HepG2 (cell line): ENCODE data around the gene APPBP2. TPM values are rescaled to one million over a fixed set of nuclear protein-coding genes. Genes with fewer than 3 reads are reported as not detected.

Experiments used
- CHCHD3 ChIP-seq: sonication (generic); formaldehyde crosslinking; IDR thresholded peaks from 2 replicates; pipeline ENCODE4 v1.8.0; 2022; ENCODE audit warnings: mild to moderate bottlenecking, missing genetic modification reagents, moderate library complexity
- HOXA3 ChIP-seq: sonication (generic); formaldehyde crosslinking; IDR thresholded peaks from 2 replicates; pipeline ENCODE4 v1.5.0; 2020; ENCODE audit warnings: missing genetic modification reagents
- KDM4B ChIP-seq: sonication (generic); formaldehyde crosslinking; IDR thresholded peaks from 2 replicates; pipeline ENCODE4 v1.4.0; 2020; ENCODE audit warnings: missing genetic modification reagents
- NCOA2 ChIP-seq: sonication (generic); formaldehyde crosslinking; IDR thresholded peaks from 2 replicates; pipeline ENCODE4 v1.8.0; 2022; ENCODE audit warnings: inconsistent platforms
- ZNF33B ChIP-seq: sonication (generic); formaldehyde crosslinking; IDR thresholded peaks from 2 replicates; pipeline ENCODE4 v1.5.1; 2020; ENCODE audit warnings: mild to moderate bottlenecking, missing genetic modification reagents
- polyA plus RNA-seq, 8 experiments: library from polyadenylated mRNA; depleted of rRNA in 3 of 8; stranded (reverse) in 7 of 8; unstranded in 1 of 8; fragments of >200 nt; fragmentation: Illumina TruSeq in 4 of 8; extraction: Trizol in 4 of 8; gene quantifications; 2 replicates each; pipeline versions ENCODE4 v1.2.1 to v1.2.3, GENCODE V29; 2011 to 2016; ENCODE audit warnings: low read depth in 4 of 8, missing spikeins in 1 of 8, mixed read lengths in 1 of 8; ENCODE audit not compliant: insufficient read depth in 1 of 8
- total RNA-seq, 5 experiments: library from RNA; depleted of rRNA; stranded (reverse); fragments of >200 nt; fragmentation: Illumina TruSeq; extraction: Trizol; gene quantifications; 2 replicates each; pipeline ENCODE4 v1.2.3, GENCODE V29; 2016; ENCODE audit warnings: low read depth in 1 of 5
- TF ChIP-seq, protein P1 (sequence below): sonication (generic); formaldehyde crosslinking; IDR thresholded peaks from 2 replicates; pipeline ENCODE4 v1.4.0; 2020; ENCODE audit warnings: missing genetic modification reagents
- TF ChIP-seq, protein P2 (sequence below): sonication (generic); formaldehyde crosslinking; IDR thresholded peaks from one replicate; pipeline ENCODE4 v1.5.1; 2020; ENCODE audit warnings: mild to moderate bottlenecking, missing genetic modification reagents; ENCODE audit errors: not compliant biosample characterization
- TF ChIP-seq, protein P3 (sequence below): sonication (generic); formaldehyde crosslinking; IDR thresholded peaks from 2 replicates; pipeline ENCODE4 v1.5.0; 2020; ENCODE audit warnings: mild to moderate bottlenecking, missing genetic modification reagents, moderate library complexity
- TF ChIP-seq, protein P4 (sequence below): sonication (generic); formaldehyde crosslinking; IDR thresholded peaks from 2 replicates; pipeline ENCODE4 v1.4.0; 2020; ENCODE audit warnings: low read depth, mild to moderate bottlenecking, missing genetic modification reagents
- TF ChIP-seq, protein P5 (sequence below), 2 experiments: fragments of 450-650 bp in 1 of 2; sonication (generic) in 1 of 2; formaldehyde crosslinking; IDR thresholded peaks; 2 replicates each; pipeline versions ENCODE4 v1.5.0 to v1.8.0; 2020 to 2022; ENCODE audit warnings: mild to moderate bottlenecking in 1 of 2, missing genetic modification reagents in 1 of 2

The APPBP2 gene
- total and polyA plus RNA-seq, 2 of the 13 experiments (the other 11 are each of a cell fraction or from before 2014, with no cell fraction given), result 17.5 to 45.8 TPM

DNA sequence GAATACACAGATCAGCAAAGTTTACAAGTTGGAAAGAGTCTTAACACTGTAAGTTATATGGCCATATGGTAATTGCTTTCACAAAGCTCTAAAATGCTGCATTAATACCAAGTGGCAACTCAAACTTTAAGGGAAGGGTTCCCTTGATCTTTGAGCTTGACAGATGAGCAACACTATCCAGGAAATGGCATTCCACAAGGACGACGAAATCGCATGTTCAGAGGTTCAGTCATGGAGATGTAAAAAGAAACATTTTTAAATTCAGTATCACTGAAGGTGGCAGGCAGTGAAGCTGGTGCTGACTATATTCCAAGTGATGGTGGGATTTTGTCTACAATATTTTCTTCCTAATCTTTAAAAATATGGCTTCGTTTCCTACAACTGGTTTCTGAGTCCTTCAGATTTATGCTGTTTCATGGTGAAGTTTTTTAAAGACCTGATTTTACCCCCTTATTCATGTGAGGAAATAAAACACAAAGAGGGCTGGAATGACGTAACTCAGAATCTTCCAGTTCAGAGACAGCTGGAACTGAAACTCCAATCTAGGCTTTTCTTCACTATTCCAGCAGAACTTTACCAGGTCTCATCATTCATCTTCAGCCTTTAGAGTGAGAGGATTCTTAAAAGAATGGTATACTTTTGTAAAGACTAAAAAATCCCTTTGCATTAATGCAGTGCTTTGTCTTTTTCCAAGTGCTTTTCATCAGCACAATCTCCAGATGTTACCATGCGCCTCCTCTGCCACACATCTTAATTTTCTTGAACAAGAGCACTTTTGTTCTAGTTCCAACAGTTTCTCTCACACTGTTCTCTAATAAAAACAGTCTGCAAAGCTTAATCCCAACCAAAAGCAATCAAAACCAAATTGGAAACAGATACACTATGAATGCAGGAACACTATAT lies 83.5 kb downstream of the APPBP2 start (continued):
- TF ChIP-seq, protein P1, sequence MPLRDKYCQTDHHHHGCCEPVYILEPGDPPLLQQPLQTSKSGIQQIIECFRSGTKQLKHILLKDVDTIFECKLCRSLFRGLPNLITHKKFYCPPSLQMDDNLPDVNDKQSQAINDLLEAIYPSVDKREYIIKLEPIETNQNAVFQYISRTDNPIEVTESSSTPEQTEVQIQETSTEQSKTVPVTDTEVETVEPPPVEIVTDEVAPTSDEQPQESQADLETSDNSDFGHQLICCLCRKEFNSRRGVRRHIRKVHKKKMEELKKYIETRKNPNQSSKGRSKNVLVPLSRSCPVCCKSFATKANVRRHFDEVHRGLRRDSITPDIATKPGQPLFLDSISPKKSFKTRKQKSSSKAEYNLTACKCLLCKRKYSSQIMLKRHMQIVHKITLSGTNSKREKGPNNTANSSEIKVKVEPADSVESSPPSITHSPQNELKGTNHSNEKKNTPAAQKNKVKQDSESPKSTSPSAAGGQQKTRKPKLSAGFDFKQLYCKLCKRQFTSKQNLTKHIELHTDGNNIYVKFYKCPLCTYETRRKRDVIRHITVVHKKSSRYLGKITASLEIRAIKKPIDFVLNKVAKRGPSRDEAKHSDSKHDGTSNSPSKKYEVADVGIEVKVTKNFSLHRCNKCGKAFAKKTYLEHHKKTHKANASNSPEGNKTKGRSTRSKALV (CRISPR knock-in tag), result no peak
- TF ChIP-seq, protein P2, sequence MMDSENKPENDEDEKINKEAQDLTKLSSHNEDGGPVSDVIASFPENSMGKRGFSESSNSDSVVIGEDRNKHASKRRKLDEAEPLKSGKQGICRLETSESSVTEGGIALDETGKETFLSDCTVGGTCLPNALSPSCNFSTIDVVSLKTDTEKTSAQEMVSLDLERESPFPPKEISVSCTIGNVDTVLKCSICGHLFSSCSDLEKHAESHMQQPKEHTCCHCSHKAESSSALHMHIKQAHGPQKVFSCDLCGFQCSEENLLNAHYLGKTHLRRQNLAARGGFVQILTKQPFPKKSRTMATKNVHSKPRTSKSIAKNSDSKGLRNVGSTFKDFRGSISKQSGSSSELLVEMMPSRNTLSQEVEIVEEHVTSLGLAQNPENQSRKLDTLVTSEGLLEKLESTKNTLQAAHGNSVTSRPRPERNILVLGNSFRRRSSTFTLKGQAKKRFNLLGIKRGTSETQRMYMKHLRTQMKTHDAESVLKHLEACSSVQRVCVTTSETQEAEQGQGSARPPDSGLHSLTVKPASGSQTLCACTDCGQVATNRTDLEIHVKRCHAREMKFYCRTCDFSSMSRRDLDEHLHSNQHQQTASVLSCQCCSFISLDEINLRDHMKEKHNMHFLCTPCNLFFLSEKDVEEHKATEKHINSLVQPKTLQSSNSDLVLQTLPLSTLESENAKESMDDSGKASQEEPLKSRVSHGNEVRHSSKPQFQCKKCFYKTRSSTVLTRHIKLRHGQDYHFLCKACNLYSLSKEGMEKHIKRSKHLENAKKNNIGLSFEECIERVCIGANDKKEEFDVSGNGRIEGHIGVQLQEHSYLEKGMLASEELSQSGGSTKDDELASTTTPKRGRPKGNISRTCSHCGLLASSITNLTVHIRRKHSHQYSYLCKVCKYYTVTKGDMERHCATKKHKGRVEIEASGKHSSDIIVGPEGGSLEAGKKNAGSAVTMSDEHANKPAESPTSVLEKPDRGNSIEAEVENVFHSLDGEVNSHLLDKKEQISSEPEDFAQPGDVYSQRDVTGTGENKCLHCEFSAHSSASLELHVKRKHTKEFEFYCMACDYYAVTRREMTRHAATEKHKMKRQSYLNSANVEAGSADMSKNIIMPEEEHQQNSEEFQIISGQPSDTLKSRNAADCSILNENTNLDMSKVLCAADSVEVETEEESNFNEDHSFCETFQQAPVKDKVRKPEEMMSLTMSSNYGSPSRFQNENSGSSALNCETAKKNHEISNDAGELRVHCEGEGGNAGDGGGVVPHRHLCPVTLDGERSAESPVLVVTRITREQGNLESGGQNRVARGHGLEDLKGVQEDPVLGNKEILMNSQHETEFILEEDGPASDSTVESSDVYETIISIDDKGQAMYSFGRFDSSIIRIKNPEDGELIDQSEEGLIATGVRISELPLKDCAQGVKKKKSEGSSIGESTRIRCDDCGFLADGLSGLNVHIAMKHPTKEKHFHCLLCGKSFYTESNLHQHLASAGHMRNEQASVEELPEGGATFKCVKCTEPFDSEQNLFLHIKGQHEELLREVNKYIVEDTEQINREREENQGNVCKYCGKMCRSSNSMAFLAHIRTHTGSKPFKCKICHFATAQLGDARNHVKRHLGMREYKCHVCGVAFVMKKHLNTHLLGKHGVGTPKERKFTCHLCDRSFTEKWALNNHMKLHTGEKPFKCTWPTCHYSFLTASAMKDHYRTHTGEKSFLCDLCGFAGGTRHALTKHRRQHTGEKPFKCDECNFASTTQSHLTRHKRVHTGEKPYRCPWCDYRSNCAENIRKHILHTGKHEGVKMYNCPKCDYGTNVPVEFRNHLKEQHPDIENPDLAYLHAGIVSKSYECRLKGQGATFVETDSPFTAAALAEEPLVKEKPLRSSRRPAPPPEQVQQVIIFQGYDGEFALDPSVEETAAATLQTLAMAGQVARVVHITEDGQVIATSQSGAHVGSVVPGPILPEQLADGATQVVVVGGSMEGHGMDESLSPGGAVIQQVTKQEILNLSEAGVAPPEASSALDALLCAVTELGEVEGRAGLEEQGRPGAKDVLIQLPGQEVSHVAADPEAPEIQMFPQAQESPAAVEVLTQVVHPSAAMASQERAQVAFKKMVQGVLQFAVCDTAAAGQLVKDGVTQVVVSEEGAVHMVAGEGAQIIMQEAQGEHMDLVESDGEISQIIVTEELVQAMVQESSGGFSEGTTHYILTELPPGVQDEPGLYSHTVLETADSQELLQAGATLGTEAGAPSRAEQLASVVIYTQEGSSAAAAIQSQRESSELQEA (CRISPR knock-in tag), result no peak
- TF ChIP-seq, protein P3, sequence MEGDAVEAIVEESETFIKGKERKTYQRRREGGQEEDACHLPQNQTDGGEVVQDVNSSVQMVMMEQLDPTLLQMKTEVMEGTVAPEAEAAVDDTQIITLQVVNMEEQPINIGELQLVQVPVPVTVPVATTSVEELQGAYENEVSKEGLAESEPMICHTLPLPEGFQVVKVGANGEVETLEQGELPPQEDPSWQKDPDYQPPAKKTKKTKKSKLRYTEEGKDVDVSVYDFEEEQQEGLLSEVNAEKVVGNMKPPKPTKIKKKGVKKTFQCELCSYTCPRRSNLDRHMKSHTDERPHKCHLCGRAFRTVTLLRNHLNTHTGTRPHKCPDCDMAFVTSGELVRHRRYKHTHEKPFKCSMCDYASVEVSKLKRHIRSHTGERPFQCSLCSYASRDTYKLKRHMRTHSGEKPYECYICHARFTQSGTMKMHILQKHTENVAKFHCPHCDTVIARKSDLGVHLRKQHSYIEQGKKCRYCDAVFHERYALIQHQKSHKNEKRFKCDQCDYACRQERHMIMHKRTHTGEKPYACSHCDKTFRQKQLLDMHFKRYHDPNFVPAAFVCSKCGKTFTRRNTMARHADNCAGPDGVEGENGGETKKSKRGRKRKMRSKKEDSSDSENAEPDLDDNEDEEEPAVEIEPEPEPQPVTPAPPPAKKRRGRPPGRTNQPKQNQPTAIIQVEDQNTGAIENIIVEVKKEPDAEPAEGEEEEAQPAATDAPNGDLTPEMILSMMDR (CRISPR knock-in tag), result no peak
- TF ChIP-seq NCOA2 (CRISPR knock-in tag), result no peak
- no peak for TF ChIP-seq HOXA3 (CRISPR knock-in tag)
- TF ChIP-seq KDM4B (CRISPR knock-in tag), result no peak
- TF ChIP-seq, protein P4, sequence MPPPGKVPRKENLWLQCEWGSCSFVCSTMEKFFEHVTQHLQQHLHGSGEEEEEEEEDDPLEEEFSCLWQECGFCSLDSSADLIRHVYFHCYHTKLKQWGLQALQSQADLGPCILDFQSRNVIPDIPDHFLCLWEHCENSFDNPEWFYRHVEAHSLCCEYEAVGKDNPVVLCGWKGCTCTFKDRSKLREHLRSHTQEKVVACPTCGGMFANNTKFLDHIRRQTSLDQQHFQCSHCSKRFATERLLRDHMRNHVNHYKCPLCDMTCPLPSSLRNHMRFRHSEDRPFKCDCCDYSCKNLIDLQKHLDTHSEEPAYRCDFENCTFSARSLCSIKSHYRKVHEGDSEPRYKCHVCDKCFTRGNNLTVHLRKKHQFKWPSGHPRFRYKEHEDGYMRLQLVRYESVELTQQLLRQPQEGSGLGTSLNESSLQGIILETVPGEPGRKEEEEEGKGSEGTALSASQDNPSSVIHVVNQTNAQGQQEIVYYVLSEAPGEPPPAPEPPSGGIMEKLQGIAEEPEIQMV (CRISPR knock-in tag), result no peak
- TF ChIP-seq ZNF33B, result no peak
- TF ChIP-seq CHCHD3 (CRISPR knock-in tag), result no peak
- TF ChIP-seq, protein P5, sequence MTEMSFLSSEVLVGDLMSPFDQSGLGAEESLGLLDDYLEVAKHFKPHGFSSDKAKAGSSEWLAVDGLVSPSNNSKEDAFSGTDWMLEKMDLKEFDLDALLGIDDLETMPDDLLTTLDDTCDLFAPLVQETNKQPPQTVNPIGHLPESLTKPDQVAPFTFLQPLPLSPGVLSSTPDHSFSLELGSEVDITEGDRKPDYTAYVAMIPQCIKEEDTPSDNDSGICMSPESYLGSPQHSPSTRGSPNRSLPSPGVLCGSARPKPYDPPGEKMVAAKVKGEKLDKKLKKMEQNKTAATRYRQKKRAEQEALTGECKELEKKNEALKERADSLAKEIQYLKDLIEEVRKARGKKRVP (CRISPR knock-in tag; IDR thresholded peaks at IDR 0.05), result no peak
